ENCODE results near the gene FRMD5. TPM values are rescaled to one million over a fixed set of nuclear protein-coding genes. Genes with fewer than 3 reads are reported as not detected.

The FRMD5 gene
- total RNA-seq, 1 donor from 2014 or later = 1.2 TPM

DNA sequence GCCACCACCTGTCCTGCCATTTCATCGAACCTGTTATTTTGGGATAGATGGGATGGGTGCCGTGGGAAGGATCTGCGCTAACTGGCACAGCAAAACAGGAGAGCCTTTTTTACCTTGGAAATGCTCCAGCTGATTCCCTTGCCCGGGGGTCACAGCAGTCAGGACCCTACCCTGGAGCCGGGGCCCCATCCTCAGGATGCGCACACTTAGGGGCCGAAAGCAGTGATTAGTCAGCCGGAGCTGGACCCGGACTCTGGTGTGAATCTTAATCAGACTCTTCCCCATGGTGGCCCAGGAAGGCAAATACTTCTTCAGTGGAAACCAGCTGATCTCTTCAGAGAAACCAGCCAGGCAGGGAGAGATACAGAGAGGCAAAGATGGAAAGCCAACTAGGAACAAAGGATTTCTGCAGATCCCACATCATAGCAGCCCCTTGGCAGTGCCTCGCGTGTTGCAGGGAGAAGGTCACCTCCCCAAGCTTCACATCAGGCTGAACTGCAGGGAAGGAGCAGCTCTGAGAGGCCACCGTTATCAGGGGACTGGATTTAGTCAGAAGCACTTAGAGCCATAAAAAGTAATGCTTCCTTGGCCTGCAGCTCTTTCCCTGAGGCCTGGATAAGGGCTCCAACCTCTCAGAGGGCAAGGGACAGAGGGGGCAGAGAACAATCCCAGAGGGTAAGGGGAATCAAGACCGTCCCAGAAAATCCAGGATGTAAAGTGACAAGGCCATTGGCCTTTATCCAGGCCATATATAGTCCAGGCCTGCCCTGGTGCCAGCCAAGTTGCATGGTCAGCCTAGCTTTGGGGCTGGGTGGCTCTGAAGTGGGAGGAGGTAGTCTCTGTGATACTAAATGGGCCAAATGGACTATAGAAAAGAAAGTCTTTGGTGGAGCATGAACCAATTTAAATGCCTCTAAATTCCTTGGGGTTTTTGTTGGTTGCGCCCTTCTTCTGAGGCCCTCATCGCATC is 315.4 kb downstream of the FRMD5 start:
- no peaks in the 10 kb centered on the region for H3K27me3 ChIP-seq
- no peak for DNase-seq
- H3K36me3 ChIP-seq = no peaks in the 10 kb centered on the region
- no peak overlapping the region for H3K4me3 ChIP-seq
- TF ChIP-seq, protein P1, sequence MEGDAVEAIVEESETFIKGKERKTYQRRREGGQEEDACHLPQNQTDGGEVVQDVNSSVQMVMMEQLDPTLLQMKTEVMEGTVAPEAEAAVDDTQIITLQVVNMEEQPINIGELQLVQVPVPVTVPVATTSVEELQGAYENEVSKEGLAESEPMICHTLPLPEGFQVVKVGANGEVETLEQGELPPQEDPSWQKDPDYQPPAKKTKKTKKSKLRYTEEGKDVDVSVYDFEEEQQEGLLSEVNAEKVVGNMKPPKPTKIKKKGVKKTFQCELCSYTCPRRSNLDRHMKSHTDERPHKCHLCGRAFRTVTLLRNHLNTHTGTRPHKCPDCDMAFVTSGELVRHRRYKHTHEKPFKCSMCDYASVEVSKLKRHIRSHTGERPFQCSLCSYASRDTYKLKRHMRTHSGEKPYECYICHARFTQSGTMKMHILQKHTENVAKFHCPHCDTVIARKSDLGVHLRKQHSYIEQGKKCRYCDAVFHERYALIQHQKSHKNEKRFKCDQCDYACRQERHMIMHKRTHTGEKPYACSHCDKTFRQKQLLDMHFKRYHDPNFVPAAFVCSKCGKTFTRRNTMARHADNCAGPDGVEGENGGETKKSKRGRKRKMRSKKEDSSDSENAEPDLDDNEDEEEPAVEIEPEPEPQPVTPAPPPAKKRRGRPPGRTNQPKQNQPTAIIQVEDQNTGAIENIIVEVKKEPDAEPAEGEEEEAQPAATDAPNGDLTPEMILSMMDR (IDR thresholded peaks at IDR 0.05) = no peak
- ATAC-seq = no peak
- no peak overlapping the region for H3K27ac ChIP-seq
- intact Hi-C loops (cut with DNase I) = no loop called here
- H3K4me1 ChIP-seq = no peaks in the 10 kb centered on the region
- H3K9me3 ChIP-seq = no peaks in the 10 kb centered on the region

DNA sequence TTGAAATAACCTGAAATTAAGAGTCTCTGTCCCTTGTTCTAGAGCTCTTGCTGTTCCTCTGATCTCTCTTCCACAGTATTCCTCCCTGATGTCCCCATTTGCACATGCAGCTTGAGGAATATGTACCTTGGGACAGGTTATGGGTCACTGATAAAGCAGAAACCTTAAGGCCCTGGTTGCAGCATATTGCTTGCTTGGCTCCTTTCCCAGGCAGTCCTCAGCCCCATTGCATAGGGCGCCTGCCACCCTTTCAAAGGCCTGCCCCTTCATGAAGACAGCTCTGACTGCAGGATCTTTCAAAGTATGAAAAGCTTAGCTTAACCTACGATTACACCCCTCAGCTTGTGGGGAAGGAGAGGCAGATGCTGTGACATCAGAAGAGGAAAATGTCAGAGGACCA is 316.6 kb downstream of the FRMD5 start:
- H3K27ac ChIP-seq = no peak overlapping the region
- no peak for DNase-seq

DNA sequence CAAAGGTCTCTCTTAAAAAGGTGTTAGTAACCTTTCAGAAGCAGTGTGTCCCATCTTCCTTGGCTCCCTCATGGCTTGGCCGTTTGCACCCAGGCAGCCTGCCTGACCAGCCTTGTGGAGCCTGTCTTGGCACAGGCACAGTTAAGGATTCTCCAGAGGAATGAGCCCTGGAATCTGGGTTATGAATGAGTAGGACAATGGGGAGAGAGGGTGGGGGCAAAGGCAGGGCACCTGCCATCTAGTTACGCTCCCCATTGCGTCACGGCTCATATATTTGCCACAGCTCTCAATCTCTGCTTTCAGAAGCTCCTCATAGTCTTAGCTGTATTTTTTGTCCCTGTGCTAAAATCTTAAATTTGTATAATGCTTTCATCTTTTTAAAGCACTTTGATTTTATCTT is 317.7 kb downstream of the FRMD5 start:
- TF ChIP-seq, protein P1 (IDR thresholded peaks at IDR 0.05) = no peak
- Histone ChIP-seq H3K36me3 (no peaks in the 10 kb centered on the region), H3K27ac (no peak overlapping the region), H3K27me3 (no peaks in the 10 kb centered on the region), H3K9me3 (no peaks in the 10 kb centered on the region), H3K4me1 (no peaks in the 10 kb centered on the region), H3K4me3 (no peak overlapping the region)
- no peak for DNase-seq
- intact Hi-C loops (cut with DNase I) = no loop called here
- no peak for ATAC-seq

More for the DNA sequence above, 316.6 kb downstream of the FRMD5 start:
- H3K4me1 ChIP-seq = no peaks in the 10 kb centered on the region
- no peaks in the 10 kb centered on the region for H3K9me3 ChIP-seq
- H3K4me3 ChIP-seq = no peak overlapping the region
- intact Hi-C loops (cut with DNase I) = no loop called here
- no peaks in the 10 kb centered on the region for H3K36me3 ChIP-seq
- no peaks in the 10 kb centered on the region for H3K27me3 ChIP-seq
- TF ChIP-seq, protein P1 (IDR thresholded peaks at IDR 0.05) = no peak
- ATAC-seq = no peak

DNA sequence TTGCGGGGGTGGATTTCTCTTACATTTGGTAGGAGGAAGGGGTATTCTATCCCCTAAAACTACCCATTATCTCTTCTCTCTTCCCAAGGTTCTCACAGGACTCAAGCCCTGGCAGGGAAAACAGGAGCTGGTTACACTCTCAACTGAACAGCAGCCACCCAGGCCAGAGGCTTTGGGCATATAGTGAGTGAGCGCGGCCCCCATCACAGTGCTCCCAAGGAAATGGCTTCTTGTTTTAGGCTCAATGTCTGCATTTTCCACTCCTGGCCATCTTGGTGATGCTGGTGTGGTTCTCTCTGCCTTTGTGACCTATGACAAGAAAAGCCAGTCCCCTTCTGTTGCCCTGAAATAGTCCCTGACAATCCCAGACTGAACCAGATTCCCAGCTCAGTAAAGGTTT is 318.2 kb downstream of the FRMD5 start:
- H3K36me3 ChIP-seq = no peaks in the 10 kb centered on the region
- H3K4me3 ChIP-seq = no peak overlapping the region
- H3K27me3 ChIP-seq = no peaks in the 10 kb centered on the region
- no peak for DNase-seq
- H3K27ac ChIP-seq = no peak overlapping the region
- intact Hi-C loops (cut with DNase I) = no loop called here
- no peak for ATAC-seq
- H3K4me1 ChIP-seq = no peaks in the 10 kb centered on the region
- TF ChIP-seq, protein P1 (IDR thresholded peaks at IDR 0.05) = no peak
- no peaks in the 10 kb centered on the region for H3K9me3 ChIP-seq

DNA sequence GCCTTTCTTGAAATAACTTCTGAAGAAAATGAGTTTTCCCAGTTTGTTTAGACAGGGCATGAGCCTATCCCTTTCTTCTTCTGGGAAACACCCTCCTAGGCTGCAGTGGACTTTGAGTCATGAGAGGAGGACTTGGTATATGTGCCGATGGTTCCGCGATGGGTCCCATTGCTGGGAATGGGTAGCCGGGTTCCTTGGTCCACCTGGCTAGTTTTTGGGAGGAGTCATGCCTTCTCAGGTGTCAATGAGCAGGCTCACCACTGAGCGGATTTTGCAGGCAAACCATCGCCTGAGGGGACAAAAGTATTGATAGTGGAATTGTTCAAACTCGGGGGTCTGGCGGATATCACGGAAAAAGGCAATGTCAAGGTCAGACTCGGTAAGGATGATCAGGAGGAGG is 321.4 kb downstream of the FRMD5 start:
- Histone ChIP-seq H3K27ac (no peak overlapping the region), H3K36me3 (no peaks in the 10 kb centered on the region), H3K4me1 (no peaks in the 10 kb centered on the region), H3K27me3 (no peaks in the 10 kb centered on the region), H3K9me3 (no peaks in the 10 kb centered on the region), H3K4me3 (no peak overlapping the region)
- no peak for DNase-seq
- TF ChIP-seq, protein P1 (IDR thresholded peaks at IDR 0.05) = no peak
- no peak for ATAC-seq
- intact Hi-C loops (cut with DNase I) = no loop called here

Data from upper lobe of right lung (tissue), 1 donor.